GM12878 (cell line): ENCODE results near the gene SLC6A7. TPM values are rescaled to one million over a fixed set of nuclear protein-coding genes. Genes with fewer than 3 reads are reported as not detected.

Experiments
- ATF2 ChIP-seq: IDR thresholded peaks from 2 replicates; pipeline ENCODE4 v1.6.1; 2012; ENCODE audit warnings: low read length, inconsistent platforms
- CHD4 ChIP-seq: fragments of 200-600 bp; sonication (generic); IDR thresholded peaks from 2 replicates; pipeline ENCODE4 v1.6.1; 2016; ENCODE audit warnings: mild to moderate bottlenecking
- CREB1 ChIP-seq: IDR thresholded peaks from 2 replicates; pipeline ENCODE4 v1.6.1; 2012; ENCODE audit warnings: low read depth, mild to moderate bottlenecking, inconsistent platforms
- CTCF ChIP-seq, 3 experiments: IDR thresholded peaks in 2 of 3; conservative IDR thresholded peaks in 1 of 3; 2 replicates each; pipeline ENCODE4 v1.5.1; 2011; ENCODE audit warnings: low read depth in 3 of 3, low read length in 3 of 3, mild to moderate bottlenecking in 3 of 3, control low read depth in 2 of 3, moderate library complexity in 2 of 3, inconsistent platforms in 1 of 3, mixed read lengths in 1 of 3; ENCODE audit not compliant: control insufficient read depth in 2 of 3, insufficient read depth in 1 of 3; ENCODE audit errors: extremely low read depth in 1 of 3
- DPF2 ChIP-seq: fragments of 450-650 bp; IDR thresholded peaks from 2 replicates; pipeline ENCODE4 v1.6.1; 2017; ENCODE audit warnings: mild to moderate bottlenecking
- EGR1 ChIP-seq, 2 experiments: IDR thresholded peaks; 1 replicate in 1 of 2; 2 replicates in 1 of 2; pipeline ENCODE4 v1.6.1; 2011 to 2012; ENCODE audit warnings: low read depth in 2 of 2, low read length in 2 of 2, borderline replicate concordance in 1 of 2, mild to moderate bottlenecking in 1 of 2, moderate library complexity in 1 of 2
- FOS ChIP-seq: IDR thresholded peaks from 3 replicates; pipeline ENCODE4 v1.6.1; 2011; ENCODE audit warnings: borderline replicate concordance; ENCODE audit not compliant: insufficient read length; ENCODE audit errors: extremely low read depth
- GABPA ChIP-seq: IDR thresholded peaks from 2 replicates; pipeline ENCODE4 v1.6.1; 2014; ENCODE audit warnings: antibody characterized with exemption, low read depth, mild to moderate bottlenecking, inconsistent platforms
- HDGF ChIP-seq: fragments of 450-650 bp; IDR thresholded peaks from 2 replicates; pipeline ENCODE4 v1.6.1; 2016; ENCODE audit warnings: antibody characterized with exemption
- RCOR1 ChIP-seq: conservative IDR thresholded peaks from 2 replicates; pipeline ENCODE4 v1.6.1; 2012; ENCODE audit warnings: low read depth, low read length, improper control_type of control experiment
- SMARCA5 ChIP-seq: fragments of 450-650 bp; IDR thresholded peaks from 2 replicates; pipeline ENCODE4 v1.6.1; 2017; ENCODE audit warnings: mild to moderate bottlenecking
- SPI1 ChIP-seq: IDR thresholded peaks from 2 replicates; pipeline ENCODE4 v1.6.1; 2011; ENCODE audit warnings: low read depth, mild to moderate bottlenecking, low read length, moderate library complexity, borderline replicate concordance; ENCODE audit not compliant: insufficient read depth
- TCF12 ChIP-seq: IDR thresholded peaks from 2 replicates; pipeline ENCODE4 v1.6.1; 2011; ENCODE audit warnings: low read depth, mild to moderate bottlenecking, low read length
- YY1 ChIP-seq: IDR thresholded peaks from 2 replicates; pipeline ENCODE4 v1.6.1; 2011; ENCODE audit warnings: low read depth, mild to moderate bottlenecking, low read length
- polyA plus RNA-seq, 11 experiments: library from polyadenylated mRNA; depleted of rRNA in 4 of 11; unstranded in 6 of 11; stranded (reverse) in 5 of 11; fragments of >200 nt; fragmentation: Nextera tagmentation in 4 of 11; fragmentation: Illumina TruSeq in 1 of 11; extraction: Ambion mirVana in 4 of 11; extraction: Trizol in 1 of 11; gene quantifications; 1 replicate in 1 of 11; 2 replicates in 10 of 11; pipeline versions ENCODE4 v1.2.1 to v1.2.3, GENCODE V29; 2011 to 2016; ENCODE audit warnings: inconsistent platforms in 2 of 11, missing spikeins in 2 of 11, low read depth in 1 of 11
- total RNA-seq, 4 experiments: library from RNA; depleted of rRNA in 3 of 4; stranded (reverse); fragments of >200 nt in 3 of 4; fragmentation: Illumina TruSeq in 1 of 4; extraction: Trizol in 1 of 4; gene quantifications; 2 replicates each; pipeline versions ENCODE4 v1.2.1 to v1.2.3, GENCODE V29; 2013 to 2021
- TF ChIP-seq, protein P1 (sequence below): IDR thresholded peaks from 2 replicates; pipeline ENCODE4 v1.6.1; 2012; ENCODE audit warnings: mild to moderate bottlenecking, low read depth, low read length
- TF ChIP-seq, protein P2 (sequence below): fragments of 450-650 bp; conservative IDR thresholded peaks from 2 replicates; pipeline ENCODE4 v1.6.1; 2017; ENCODE audit warnings: mild to moderate bottlenecking, moderate library complexity
- TF ChIP-seq, protein P3 (sequence below): IDR thresholded peaks from 2 replicates; pipeline ENCODE4 v1.6.1; 2011; ENCODE audit warnings: mild to moderate bottlenecking, low read depth, low read length, moderate library complexity; ENCODE audit not compliant: insufficient replicate concordance
- TF ChIP-seq, protein P4 (sequence below): fragments of 450-650 bp; IDR thresholded peaks from 2 replicates; pipeline ENCODE4 v1.6.1; 2017; ENCODE audit warnings: low read depth, mild to moderate bottlenecking, moderate library complexity

Gene SLC6A7
- total and polyA plus RNA-seq, 10 of the 15 experiments (the other 5 are each of a cell fraction or from before 2014, with no cell fraction given): 0.01 to 0.15 (median 0.06) TPM; not detected in 7

- TF ChIP-seq, protein P1, sequence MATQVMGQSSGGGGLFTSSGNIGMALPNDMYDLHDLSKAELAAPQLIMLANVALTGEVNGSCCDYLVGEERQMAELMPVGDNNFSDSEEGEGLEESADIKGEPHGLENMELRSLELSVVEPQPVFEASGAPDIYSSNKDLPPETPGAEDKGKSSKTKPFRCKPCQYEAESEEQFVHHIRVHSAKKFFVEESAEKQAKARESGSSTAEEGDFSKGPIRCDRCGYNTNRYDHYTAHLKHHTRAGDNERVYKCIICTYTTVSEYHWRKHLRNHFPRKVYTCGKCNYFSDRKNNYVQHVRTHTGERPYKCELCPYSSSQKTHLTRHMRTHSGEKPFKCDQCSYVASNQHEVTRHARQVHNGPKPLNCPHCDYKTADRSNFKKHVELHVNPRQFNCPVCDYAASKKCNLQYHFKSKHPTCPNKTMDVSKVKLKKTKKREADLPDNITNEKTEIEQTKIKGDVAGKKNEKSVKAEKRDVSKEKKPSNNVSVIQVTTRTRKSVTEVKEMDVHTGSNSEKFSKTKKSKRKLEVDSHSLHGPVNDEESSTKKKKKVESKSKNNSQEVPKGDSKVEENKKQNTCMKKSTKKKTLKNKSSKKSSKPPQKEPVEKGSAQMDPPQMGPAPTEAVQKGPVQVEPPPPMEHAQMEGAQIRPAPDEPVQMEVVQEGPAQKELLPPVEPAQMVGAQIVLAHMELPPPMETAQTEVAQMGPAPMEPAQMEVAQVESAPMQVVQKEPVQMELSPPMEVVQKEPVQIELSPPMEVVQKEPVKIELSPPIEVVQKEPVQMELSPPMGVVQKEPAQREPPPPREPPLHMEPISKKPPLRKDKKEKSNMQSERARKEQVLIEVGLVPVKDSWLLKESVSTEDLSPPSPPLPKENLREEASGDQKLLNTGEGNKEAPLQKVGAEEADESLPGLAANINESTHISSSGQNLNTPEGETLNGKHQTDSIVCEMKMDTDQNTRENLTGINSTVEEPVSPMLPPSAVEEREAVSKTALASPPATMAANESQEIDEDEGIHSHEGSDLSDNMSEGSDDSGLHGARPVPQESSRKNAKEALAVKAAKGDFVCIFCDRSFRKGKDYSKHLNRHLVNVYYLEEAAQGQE: no peak
- TF ChIP-seq GABPA (no peak), DPF2 (peak; percentile 45; the same call in 1 of the 2 replicates), EGR1 (IDR thresholded peaks at IDR 0.05; ENCODE audit: borderline replicate concordance in 1 of 2, low read depth in 2 of 2, low read length in 2 of 2) (no peak), CTCF (IDR thresholded peaks at IDR 0.05 in 2 of 3, conservative IDR thresholded peaks at IDR 0.05 in 1 of 3; ENCODE audit: control insufficient read depth in 2 of 3, extremely low read depth in 1 of 3, insufficient read depth in 1 of 3, low read depth in 3 of 3, low read length in 3 of 3) (peak in 1 of 3 experiments; percentile 19; a peak in 2 of 6 replicates), RCOR1 (no peak), CREB1 (no peak), TCF12 (no peak), SPI1 (peak; percentile 38; the same call in 1 of the 2 replicates), ATF2 (no peak), SMARCA5 (no peak), YY1 (no peak), HDGF (no peak), CHD4 (no peak), FOS (no peak)
- TF ChIP-seq, protein P2, sequence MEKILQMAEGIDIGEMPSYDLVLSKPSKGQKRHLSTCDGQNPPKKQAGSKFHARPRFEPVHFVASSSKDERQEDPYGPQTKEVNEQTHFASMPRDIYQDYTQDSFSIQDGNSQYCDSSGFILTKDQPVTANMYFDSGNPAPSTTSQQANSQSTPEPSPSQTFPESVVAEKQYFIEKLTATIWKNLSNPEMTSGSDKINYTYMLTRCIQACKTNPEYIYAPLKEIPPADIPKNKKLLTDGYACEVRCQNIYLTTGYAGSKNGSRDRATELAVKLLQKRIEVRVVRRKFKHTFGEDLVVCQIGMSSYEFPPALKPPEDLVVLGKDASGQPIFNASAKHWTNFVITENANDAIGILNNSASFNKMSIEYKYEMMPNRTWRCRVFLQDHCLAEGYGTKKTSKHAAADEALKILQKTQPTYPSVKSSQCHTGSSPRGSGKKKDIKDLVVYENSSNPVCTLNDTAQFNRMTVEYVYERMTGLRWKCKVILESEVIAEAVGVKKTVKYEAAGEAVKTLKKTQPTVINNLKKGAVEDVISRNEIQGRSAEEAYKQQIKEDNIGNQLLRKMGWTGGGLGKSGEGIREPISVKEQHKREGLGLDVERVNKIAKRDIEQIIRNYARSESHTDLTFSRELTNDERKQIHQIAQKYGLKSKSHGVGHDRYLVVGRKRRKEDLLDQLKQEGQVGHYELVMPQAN: no peak
- TF ChIP-seq, protein P3, sequence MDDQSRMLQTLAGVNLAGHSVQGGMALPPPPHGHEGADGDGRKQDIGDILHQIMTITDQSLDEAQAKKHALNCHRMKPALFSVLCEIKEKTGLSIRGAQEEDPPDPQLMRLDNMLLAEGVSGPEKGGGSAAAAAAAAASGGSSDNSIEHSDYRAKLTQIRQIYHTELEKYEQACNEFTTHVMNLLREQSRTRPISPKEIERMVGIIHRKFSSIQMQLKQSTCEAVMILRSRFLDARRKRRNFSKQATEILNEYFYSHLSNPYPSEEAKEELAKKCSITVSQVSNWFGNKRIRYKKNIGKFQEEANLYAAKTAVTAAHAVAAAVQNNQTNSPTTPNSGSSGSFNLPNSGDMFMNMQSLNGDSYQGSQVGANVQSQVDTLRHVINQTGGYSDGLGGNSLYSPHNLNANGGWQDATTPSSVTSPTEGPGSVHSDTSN: no peak
- TF ChIP-seq, protein P4, sequence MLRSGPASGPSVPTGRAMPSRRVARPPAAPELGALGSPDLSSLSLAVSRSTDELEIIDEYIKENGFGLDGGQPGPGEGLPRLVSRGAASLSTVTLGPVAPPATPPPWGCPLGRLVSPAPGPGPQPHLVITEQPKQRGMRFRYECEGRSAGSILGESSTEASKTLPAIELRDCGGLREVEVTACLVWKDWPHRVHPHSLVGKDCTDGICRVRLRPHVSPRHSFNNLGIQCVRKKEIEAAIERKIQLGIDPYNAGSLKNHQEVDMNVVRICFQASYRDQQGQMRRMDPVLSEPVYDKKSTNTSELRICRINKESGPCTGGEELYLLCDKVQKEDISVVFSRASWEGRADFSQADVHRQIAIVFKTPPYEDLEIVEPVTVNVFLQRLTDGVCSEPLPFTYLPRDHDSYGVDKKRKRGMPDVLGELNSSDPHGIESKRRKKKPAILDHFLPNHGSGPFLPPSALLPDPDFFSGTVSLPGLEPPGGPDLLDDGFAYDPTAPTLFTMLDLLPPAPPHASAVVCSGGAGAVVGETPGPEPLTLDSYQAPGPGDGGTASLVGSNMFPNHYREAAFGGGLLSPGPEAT: no peak
Measured at GRCh38 chr5:150209099-150209635, 19.3 kb downstream of the SLC6A7 start (continued).
